HG03457 (cell line): ENCODE data around the gene THYN1.
"Not testable (repeated sequence)": the region's sequence is repeated elsewhere in the genome, so short reads cannot be mapped to it uniquely, and the experiment has no call there.

ENCODE experiments used
- ATAC-seq: cut with Tn5 transposase; IDR thresholded peaks from one replicate; pipeline ENCODE4 v1.9.1; 2021; ENCODE audit warnings: moderate number of reproducible peaks; ENCODE audit not compliant: unreplicated experiment

The THYN1 gene

GRCh38 chr11:134275534-134276395 lies 22.6 kb upstream of the THYN1 start, which contains the start of gene GLB1L3:
Gene GLB1L3 (plus strand): TSS chr11:134276379. CDS start chr11:134276741, 362 bp downstream.
- peak; percentile 85 for ATAC-seq

- no peak for ATAC-seq
These were observed 22.0 kb upstream of the THYN1 start for GRCh38 chr11:134275188-134275533.

GRCh38 chr11:134273317-134273712 lies 20.2 kb upstream of the THYN1 start:
- no peak for ATAC-seq

GRCh38 chr11:134272381-134273316 lies 19.5 kb upstream of the THYN1 start:
- no peak for ATAC-seq

- ATAC-seq: no peak
These were observed 18.8 kb upstream of the THYN1 start for GRCh38 chr11:134271978-134272377.

- no peak for ATAC-seq
These were observed 17.1 kb upstream of the THYN1 start for GRCh38 chr11:134270250-134270714.

- ATAC-seq: no peak
These were observed 14.8 kb upstream of the THYN1 start for GRCh38 chr11:134267966-134268365.

- ATAC-seq: no peak
These were observed 14.3 kb upstream of the THYN1 start for GRCh38 chr11:134267461-134267860.

- ATAC-seq: no peak
These were observed 13.7 kb upstream of the THYN1 start for GRCh38 chr11:134266841-134267251.

GRCh38 chr11:134266440-134266839 lies 13.3 kb upstream of the THYN1 start:
- ATAC-seq: no peak

- ATAC-seq: no peak
These were observed 12.0 kb upstream of the THYN1 start for GRCh38 chr11:134264966-134265764.

GRCh38 chr11:134261626-134262488 lies 8.7 kb upstream of the THYN1 start:
- no peak for ATAC-seq

- no peak for ATAC-seq
These were observed 7.8 kb upstream of the THYN1 start for GRCh38 chr11:134260983-134261382.

- no peak for ATAC-seq
These were observed 7.4 kb upstream of the THYN1 start for GRCh38 chr11:134260503-134260902.

GRCh38 chr11:134258577-134258976 lies 5.4 kb upstream of the THYN1 start:
- no peak for ATAC-seq

GRCh38 chr11:134257101-134257500 lies 3.9 kb upstream of the THYN1 start:
- ATAC-seq: no peak

- not testable (repeated sequence) for ATAC-seq
These were observed 2.0 kb upstream of the THYN1 start for GRCh38 chr11:134255184-134255561.

- ATAC-seq: no peak
These were observed 1.5 kb upstream of the THYN1 start for GRCh38 chr11:134254433-134255183.
